ENCODE measurements around the gene HSPA4L.

DNA sequence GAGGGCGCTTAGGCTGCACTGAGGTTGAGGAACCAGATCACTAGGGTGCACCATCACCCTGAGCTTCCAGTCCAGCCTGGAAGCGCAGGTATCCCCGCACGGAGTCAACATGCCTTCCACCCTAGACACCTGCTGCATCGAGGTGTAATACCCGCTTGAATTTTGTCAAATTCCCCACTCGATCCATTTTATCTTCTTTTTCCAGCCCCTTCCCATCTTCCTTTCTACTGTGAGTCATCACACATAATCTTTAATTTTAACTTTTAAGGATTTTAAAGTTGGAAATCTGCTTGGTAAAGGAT lies 99.4 kb downstream of the HSPA4L start:
- TF ChIP-seq YY1 (IDR thresholded peaks at IDR 0.05; ENCODE audit: insufficient read depth, insufficient read length) (no peak), ZNF274 (IDR thresholded peaks at IDR 0.05; ENCODE audit: low read depth, low read length) (no peak), SUZ12 (IDR thresholded peaks at IDR 0.05; ENCODE audit: extremely low read depth, insufficient read depth, insufficient read length) (no peak)
